Endodermal cell (in vitro differentiated cells): ENCODE data around the gene GFPT1. TPM values are rescaled to one million over a fixed set of nuclear protein-coding genes. Genes with fewer than 3 reads are reported as not detected.

ENCODE experiments used
- DNase-seq: peaks from one replicate; pipeline ENCODE4 v3.0.0-alpha.2; 2017
- H3K27ac ChIP-seq: 2 replicates; pipeline ENCODE4 v1.5.1; 2013; ENCODE audit warnings: mild to moderate bottlenecking, low read depth, low read length, moderate library complexity
- H3K27me3 ChIP-seq: 2 replicates; pipeline ENCODE4 v1.6.1; 2013; ENCODE audit warnings: mild to moderate bottlenecking, low read length, moderate library complexity; ENCODE audit not compliant: insufficient read depth, control insufficient read depth, poor library complexity, severe bottlenecking
- H3K36me3 ChIP-seq: 2 replicates; pipeline ENCODE4 v1.7.0; 2013; ENCODE audit warnings: mild to moderate bottlenecking, low read length, moderate library complexity; ENCODE audit not compliant: control insufficient read depth, insufficient read depth
- H3K4me1 ChIP-seq: one replicate; pipeline ENCODE4 v1.7.0; 2013; ENCODE audit warnings: low read length; ENCODE audit not compliant: control insufficient read depth, insufficient read depth
- H3K4me3 ChIP-seq: 2 replicates; pipeline ENCODE4 v1.5.1; 2013; ENCODE audit warnings: mild to moderate bottlenecking, low read length, moderate library complexity
- H3K9ac ChIP-seq: 2 replicates; pipeline ENCODE4 v1.6.1; 2013; ENCODE audit warnings: mild to moderate bottlenecking, low read length, moderate library complexity; ENCODE audit not compliant: poor library complexity, severe bottlenecking; ENCODE audit errors: extremely low read depth
- H3K9me3 ChIP-seq: 2 replicates; pipeline ENCODE4 v1.6.1; 2013; ENCODE audit warnings: mild to moderate bottlenecking, low read length, moderate library complexity; ENCODE audit not compliant: control insufficient read depth
- H3K27ac Mint-ChIP-seq: 2 replicates; pipeline ENCODE4 v1.8.0; 2020; ENCODE audit warnings: mixed read lengths
- H3K27me3 Mint-ChIP-seq: 2 replicates; pipeline ENCODE4 v1.8.0; 2021; ENCODE audit warnings: mild to moderate bottlenecking, mixed read lengths; ENCODE audit not compliant: insufficient read depth
- H3K36me3 Mint-ChIP-seq: 2 replicates; pipeline ENCODE4 v1.8.0; 2020; ENCODE audit warnings: low read depth, mixed read lengths
- H3K4me1 Mint-ChIP-seq: 2 replicates; pipeline ENCODE4 v1.8.0; 2020; ENCODE audit warnings: mixed read lengths
- H3K4me3 Mint-ChIP-seq: 2 replicates; pipeline ENCODE4 v1.8.0; 2020; ENCODE audit warnings: mild to moderate bottlenecking, moderate library complexity, mixed read lengths
- H3K9me3 Mint-ChIP-seq: 2 replicates; pipeline ENCODE4 v1.8.0; 2020; ENCODE audit warnings: mild to moderate bottlenecking, mixed read lengths
- CTCF ChIP-seq: fragments of 200-600 bp; sonication (generic); conservative IDR thresholded peaks from 2 replicates; pipeline ENCODE4 v1.5.0; 2021; ENCODE audit warnings: antibody characterized with exemption, mild to moderate bottlenecking
- WGBS, 2 experiments: methylation state at CpG; one replicate each; pipeline versions ENCODE4 v1.1.5 to v1.1.7; 2013; ENCODE audit warnings: missing lambda C conversion rate in 2 of 2, mixed read lengths in 1 of 2; ENCODE audit not compliant: insufficient coverage in 1 of 2, insufficient read length in 1 of 2; 5-methylcytosine and 5-hydroxymethylcytosine counted together
- total RNA-seq, 2 donors: library from RNA; stranded (reverse); fragmentation: NEBNext Ultra II Directional in 1 of 2; extraction: Animal tissue kit (Norgen Biotek cat#: 25700) in 1 of 2; gene quantifications; 2 replicates in 1 of 2; 3 replicates in 1 of 2; pipeline ENCODE4 v1.2.1, GENCODE V29; 2021

The GFPT1 gene
- total RNA-seq, 2 donors from 2014 or later = 79.8 to 95.9 TPM

DNA sequence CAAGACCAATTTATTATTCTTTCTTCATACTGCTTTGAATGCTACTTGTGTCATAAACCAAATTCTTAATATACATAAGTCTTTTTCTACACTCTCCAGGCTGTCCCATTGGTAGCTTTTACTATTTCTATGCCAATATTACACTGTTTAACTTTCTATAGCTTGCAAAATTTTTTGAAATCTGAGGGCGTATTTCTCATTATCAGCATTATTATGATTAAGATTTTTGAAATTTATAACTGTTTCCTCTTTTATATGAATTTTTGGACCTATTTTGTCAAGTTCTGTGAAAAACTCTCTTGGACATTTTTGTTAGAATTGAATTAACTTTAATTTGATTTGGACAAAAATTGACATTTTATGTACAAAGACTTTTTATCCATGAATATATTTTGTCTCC is 98.6 kb downstream of the GFPT1 start:
- Histone ChIP-seq H3K4me3 (no peak overlapping the region), H3K9ac (no peak overlapping the region), H3K4me1 (no peaks in the 10 kb centered on the region), H3K27ac (no peak overlapping the region), H3K9me3 (no peaks in the 10 kb centered on the region), H3K27me3 (no peaks in the 10 kb centered on the region), H3K36me3 (no peaks in the 10 kb centered on the region)
- Mint-ChIP-seq H3K9me3 (no peaks in the 10 kb centered on the region), H3K36me3 (no peaks in the 10 kb centered on the region), H3K27ac (no peak overlapping the region), H3K4me3 (no peak overlapping the region), H3K27me3 (no peaks in the 10 kb centered on the region), H3K4me1 (no peaks in the 10 kb centered on the region)
- no peak for TF ChIP-seq CTCF
- no peak for DNase-seq
- WGBS, 2 experiments = no CpG with 5 or more reads among the region's 1 CpG

DNA sequence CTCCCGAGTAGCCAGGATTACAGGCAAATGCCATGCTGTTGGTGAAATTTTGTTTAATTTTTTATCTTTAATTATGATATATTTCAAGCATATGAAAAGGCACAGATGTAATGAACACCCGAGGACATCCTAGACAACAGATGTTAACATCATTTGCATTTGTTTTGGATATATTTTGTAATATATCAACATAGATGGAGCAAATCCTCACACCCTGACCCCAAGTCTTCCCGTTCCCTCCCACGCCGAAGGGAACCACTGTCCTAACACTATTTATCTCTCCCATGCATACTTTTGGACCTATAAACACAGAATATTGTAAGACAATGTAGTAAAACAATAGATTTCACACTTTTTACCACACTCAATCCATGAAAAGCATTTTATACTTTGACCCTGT is 99.5 kb downstream of the GFPT1 start:
- H3K4me1 Mint-ChIP-seq = no peaks in the 10 kb centered on the region
- no peak overlapping the region for H3K4me3 Mint-ChIP-seq
- Histone ChIP-seq H3K4me1 (no peaks in the 10 kb centered on the region), H3K27me3 (no peaks in the 10 kb centered on the region), H3K27ac (no peak overlapping the region), H3K9me3 (no peaks in the 10 kb centered on the region), H3K9ac (no peak overlapping the region), H3K36me3 (no peaks in the 10 kb centered on the region), H3K4me3 (no peak overlapping the region)
- no peak overlapping the region for H3K27ac Mint-ChIP-seq
- 92 to 100% methylated on average over 3 to 4 of the region's 5 CpGs for WGBS, 2 experiments
- TF ChIP-seq CTCF = no peak
- H3K36me3 Mint-ChIP-seq = no peaks in the 10 kb centered on the region
- H3K9me3 Mint-ChIP-seq = no peaks in the 10 kb centered on the region
- no peaks in the 10 kb centered on the region for H3K27me3 Mint-ChIP-seq
- DNase-seq = no peak

- no peak overlapping the region for H3K4me3 Mint-ChIP-seq
- DNase-seq = no peak
- Histone ChIP-seq H3K36me3 (no peaks in the 10 kb centered on the region), H3K9ac (no peak overlapping the region), H3K4me3 (no peak overlapping the region), H3K27ac (no peak overlapping the region), H3K27me3 (no peaks in the 10 kb centered on the region), H3K9me3 (no peaks in the 10 kb centered on the region), H3K4me1 (no peaks in the 10 kb centered on the region)
- H3K27ac Mint-ChIP-seq = no peak overlapping the region
- H3K36me3 Mint-ChIP-seq = no peaks in the 10 kb centered on the region
- no peaks in the 10 kb centered on the region for H3K4me1 Mint-ChIP-seq
- no peak for TF ChIP-seq CTCF
- WGBS, 2 experiments = 72 to 78% methylated on average over 2 to 3 of the region's 3 CpGs
- no peaks in the 10 kb centered on the region for H3K9me3 Mint-ChIP-seq
- H3K27me3 Mint-ChIP-seq = no peaks in the 10 kb centered on the region
Observed at GRCh38 chr2:69285379-69285894, 101.6 kb downstream of the GFPT1 start.
